IMR-90 (cell line): Measurements from ENCODE around the gene MT1A.

Source experiments
- BHLHE40 ChIP-seq: fragments of 150-350 bp; IDR thresholded peaks from 2 replicates; pipeline ENCODE4 v1.6.1; 2016; ENCODE audit warnings: mild to moderate bottlenecking, low read depth, low read length
- CEBPB ChIP-seq: IDR thresholded peaks from 2 replicates; pipeline ENCODE4 v1.6.1; 2012; ENCODE audit warnings: low read depth, low read length, improper control_type of control experiment
- CHD1 ChIP-seq: IDR thresholded peaks from 2 replicates; pipeline ENCODE4 v1.6.1; 2012; ENCODE audit warnings: low read depth, low read length, improper control_type of control experiment
- CTCF ChIP-seq: conservative IDR thresholded peaks from 2 replicates; pipeline ENCODE4 v1.5.1; 2012; ENCODE audit warnings: mild to moderate bottlenecking, low read depth, low read length, improper control_type of control experiment
- ELK1 ChIP-seq: fragments of 150-350 bp; IDR thresholded peaks from 2 replicates; pipeline ENCODE4 v1.6.1; 2016; ENCODE audit warnings: low read depth, mild to moderate bottlenecking, low read length, moderate library complexity, borderline replicate concordance
- MAZ ChIP-seq: IDR thresholded peaks from 2 replicates; pipeline ENCODE4 v1.6.1; 2012; ENCODE audit warnings: low read depth, mild to moderate bottlenecking, low read length, improper control_type of control experiment, moderate library complexity, borderline replicate concordance
- MXI1 ChIP-seq: IDR thresholded peaks from 2 replicates; pipeline ENCODE4 v1.6.1; 2012; ENCODE audit warnings: low read depth, mild to moderate bottlenecking, low read length, moderate library complexity, borderline replicate concordance
- NFE2L2 ChIP-seq: fragments of 150-350 bp; IDR thresholded peaks from 2 replicates; pipeline ENCODE4 v1.6.1; 2016; ENCODE audit warnings: low read depth, mild to moderate bottlenecking, low read length
- POLR2A ChIP-seq: IDR thresholded peaks from 2 replicates; pipeline ENCODE4 v1.6.1; 2012; ENCODE audit warnings: mild to moderate bottlenecking, low read depth, low read length
- RAD21 ChIP-seq: IDR thresholded peaks from 2 replicates; pipeline ENCODE4 v1.6.1; 2012; ENCODE audit warnings: low read length, improper control_type of control experiment
- RCOR1 ChIP-seq: IDR thresholded peaks from 2 replicates; pipeline ENCODE4 v1.6.1; 2012; ENCODE audit warnings: mild to moderate bottlenecking, low read length, improper control_type of control experiment; ENCODE audit not compliant: insufficient replicate concordance
- RFX5 ChIP-seq: IDR thresholded peaks from 2 replicates; pipeline ENCODE4 v1.8.0; 2012; ENCODE audit warnings: low read depth, mild to moderate bottlenecking, low read length, moderate library complexity
- USF2 ChIP-seq: fragments of 150-350 bp; IDR thresholded peaks from 2 replicates; pipeline ENCODE4 v1.6.1; 2017; ENCODE audit warnings: mild to moderate bottlenecking, antibody characterized with exemption, low read length, low read depth

- TF ChIP-seq CTCF (no peak), RAD21 (no peak), RCOR1 (no peak), POLR2A (no peak), USF2 (no peak), MAZ (no peak), ELK1 (no peak), NFE2L2 (no peak), CHD1 (no peak), CEBPB (no peak), BHLHE40 (no peak), RFX5 (no peak), MXI1 (no peak)
These were observed 9.4 kb downstream of the MT1A start for GRCh38 chr16:56647641-56648431.
